GM21786 (cell line): ENCODE measurements around the gene VPS35L.

ENCODE experiments used
- ATAC-seq: cut with Tn5 transposase; IDR thresholded peaks from one replicate; pipeline ENCODE4 v1.9.1; 2021; ENCODE audit not compliant: unreplicated experiment

The VPS35L gene

DNA sequence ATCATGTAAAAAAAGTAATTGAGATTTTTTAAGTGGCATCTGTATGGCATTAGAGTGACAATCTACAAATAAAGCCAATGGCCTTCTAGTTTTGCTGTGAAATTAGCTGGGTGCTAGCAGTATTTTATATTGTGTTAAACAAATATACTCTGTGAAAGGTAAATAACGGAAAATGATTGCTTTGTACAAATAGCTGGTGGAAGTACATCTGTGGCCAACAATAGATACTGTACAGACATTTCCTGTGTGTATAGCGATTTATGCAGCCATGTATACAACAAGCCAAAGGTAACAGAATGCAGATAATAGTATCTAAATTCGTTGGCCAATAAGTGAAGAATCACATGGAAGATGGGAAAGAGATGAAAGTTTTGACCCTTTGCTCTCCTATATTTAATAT lies 189.2 kb downstream of the VPS35L start:
- ATAC-seq = no peak

- no peak for ATAC-seq
Measured at GRCh38 chr16:19745286-19746010, 189.9 kb downstream of the VPS35L start.

- no peak for ATAC-seq
Measured at GRCh38 chr16:19746561-19746960, 191.1 kb downstream of the VPS35L start.

- no peak for ATAC-seq
Measured at GRCh38 chr16:19748389-19749168, 193.1 kb downstream of the VPS35L start.

GRCh38 chr16:19749571-19750080 lies 194.1 kb downstream of the VPS35L start:
- ATAC-seq = no peak
